GM21717 (cell line): Measurements from ENCODE around the gene P3H2.

Source experiments
- ATAC-seq: cut with Tn5 transposase; IDR thresholded peaks from one replicate; pipeline ENCODE4 v1.9.1; 2021; ENCODE audit warnings: mild to moderate bottlenecking, moderate library complexity; ENCODE audit not compliant: unreplicated experiment

The P3H2 gene

DNA sequence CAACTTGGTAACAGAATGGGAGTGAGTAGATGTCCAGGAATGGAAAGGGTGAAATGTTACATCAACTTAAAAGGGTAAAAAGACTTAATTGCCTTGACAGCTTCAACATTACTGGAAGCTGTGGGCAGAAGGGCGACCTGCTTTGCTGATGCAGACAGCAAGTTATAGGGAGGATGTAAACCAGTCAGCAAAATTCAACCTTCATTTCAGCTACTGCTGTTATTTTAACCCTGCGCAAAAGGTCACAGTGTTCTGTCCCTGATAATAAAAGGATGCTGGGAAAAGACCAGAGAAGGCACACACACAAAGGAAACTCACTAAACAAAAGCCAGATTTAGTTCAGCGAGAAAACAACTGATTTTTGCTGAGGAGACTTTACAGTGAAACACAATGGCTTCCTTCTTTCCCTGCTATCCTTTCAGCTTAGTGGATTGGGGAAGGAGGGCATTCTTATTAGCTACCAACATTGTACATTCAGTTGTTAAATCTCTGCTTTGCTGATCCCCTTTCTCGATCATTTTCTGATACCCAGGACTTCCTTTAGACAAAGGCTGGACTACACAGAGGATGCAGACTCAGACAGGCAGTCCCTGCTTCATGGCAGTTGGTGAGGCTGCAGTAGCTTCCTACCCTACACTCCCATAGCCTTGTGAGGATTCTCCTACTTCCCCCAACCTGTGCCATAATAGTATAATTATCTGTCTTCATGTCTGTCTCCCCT, 62.0 kb downstream of the P3H2 start:
- ATAC-seq, result no peak

DNA sequence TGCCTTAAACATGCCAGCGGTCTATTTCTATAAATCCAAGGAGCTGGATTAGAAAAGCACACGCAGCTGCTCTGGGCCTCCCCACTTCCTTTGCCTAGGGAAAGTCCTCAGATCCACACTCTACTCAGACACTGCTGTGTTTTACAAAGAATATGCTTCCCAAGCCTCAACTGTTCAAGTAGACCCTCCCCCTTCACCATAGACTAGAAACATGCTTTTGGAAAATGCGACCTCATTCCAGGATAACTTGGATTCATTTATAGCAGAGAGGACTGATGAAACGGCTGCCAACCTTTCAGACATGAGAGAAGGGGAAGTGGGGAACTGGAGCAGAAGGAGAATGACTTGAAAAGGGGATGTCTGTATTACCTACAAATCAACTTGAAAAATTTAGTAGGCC, 64.0 kb downstream of the P3H2 start:
- ATAC-seq, result no peak

DNA sequence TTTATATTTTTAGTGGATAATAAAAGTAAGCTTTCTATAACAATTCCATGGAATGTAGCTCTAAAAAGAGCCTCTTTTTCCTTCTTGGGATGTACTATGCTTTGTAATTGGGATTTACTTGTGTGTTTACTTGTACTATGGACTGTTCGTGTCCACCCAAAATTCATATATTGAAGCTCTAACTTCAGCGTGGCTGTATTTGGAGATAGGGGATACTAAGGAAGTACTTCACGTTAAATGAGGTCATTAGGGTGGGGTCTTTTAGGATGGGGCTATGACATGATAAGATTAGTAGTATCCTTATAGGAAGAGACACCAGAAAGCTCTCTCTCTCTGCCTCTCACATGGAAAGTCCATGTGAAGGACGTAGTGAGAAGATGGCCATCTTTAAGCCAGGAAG, 64.9 kb downstream of the P3H2 start:
- no peak for ATAC-seq

DNA sequence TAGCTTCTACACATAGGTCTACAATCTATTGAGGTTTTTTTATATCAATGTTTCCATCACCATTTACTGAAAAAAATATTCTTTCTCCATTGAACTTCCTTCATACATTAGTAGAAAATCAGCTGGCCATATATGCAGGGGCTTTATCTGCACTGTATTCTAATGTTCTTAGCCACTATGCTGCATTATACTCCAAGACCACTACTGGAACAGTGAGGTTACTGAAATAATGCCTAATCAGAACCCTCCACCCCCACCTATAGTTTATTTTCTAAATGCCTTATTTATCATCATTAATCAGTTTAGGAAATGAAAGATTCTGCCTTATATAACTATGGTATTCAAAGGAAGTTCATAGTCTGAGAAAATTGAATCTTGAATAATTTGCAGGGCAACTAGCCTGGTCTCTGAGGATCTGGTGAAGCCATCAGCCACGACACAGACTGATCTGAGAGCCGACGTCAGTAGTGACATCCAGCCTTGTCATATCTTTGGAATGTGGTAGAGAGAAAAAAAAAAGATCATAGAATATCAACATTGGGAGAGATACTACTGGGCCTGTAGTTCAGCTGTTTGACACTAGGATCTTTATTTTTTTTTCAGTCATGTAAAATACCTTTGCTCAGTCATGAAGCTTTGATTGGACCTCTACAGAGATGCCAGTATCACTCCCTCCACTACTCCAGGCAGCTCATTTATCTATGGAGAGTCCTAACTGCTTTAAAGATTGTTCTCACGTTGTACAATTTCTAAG, 66.6 kb downstream of the P3H2 start:
- ATAC-seq, result no peak

DNA sequence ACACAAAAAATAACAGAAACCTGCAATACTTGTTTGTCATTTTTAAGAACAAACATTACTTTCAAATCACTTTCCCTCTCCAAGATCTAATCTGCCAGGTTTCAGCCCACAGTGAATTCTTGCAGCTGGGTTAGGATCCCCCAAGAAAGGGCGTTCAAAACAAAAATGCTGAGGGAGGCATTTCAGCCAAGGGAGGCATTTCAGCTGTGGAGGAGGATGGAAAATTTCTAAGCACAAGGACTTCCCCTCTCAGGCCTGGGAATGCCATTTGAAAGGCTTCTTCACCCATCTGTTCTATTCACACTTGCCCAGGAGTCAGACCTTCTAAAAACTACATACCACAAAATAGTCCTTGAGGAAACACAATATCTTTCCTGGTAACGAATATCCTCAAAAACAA, 69.1 kb downstream of the P3H2 start:
- ATAC-seq, result no peak

DNA sequence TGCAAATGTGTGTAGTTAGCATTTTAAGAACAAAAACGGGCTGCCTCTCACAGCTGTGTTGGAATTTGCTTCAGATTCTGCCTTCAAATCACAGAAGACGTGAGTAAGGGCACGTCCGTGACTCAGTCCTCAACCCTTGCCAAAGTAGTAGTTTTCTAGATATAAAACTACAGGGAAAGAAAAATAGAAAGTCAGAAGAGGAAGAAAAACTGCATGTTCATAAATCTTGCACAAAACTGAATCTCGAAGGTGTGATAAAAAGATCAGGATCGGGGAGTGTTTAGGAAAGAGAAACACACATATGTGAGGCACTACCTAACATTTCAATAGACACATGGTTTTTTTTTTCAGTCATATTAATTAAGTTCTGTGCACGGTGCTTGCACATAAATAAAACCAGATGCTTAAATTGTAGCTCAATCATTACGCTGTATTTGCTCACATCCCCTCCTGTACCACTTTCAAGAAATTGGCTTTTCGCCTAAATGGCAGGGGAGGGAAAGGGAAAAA, 71.7 kb downstream of the P3H2 start:
- no peak for ATAC-seq

DNA sequence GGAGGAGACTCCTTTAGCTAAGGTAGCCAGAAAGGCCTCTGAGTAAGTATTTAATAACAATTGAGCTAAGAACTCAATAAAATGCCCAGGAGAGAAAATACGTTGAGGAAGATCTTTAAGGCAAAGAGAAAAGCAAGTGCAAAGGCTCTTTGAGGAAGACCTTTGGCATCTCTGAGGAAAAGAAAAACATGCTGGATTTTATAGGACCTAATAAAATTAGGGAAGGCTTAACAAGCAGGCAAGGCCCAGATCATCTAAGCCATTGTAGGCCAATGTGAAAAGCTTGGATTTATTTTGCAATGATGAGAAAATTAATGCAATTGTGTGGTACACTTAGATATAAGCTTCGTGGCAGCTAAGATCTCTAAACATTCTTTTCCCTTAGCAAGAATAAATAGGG, 75.7 kb downstream of the P3H2 start:
- ATAC-seq, result no peak

DNA sequence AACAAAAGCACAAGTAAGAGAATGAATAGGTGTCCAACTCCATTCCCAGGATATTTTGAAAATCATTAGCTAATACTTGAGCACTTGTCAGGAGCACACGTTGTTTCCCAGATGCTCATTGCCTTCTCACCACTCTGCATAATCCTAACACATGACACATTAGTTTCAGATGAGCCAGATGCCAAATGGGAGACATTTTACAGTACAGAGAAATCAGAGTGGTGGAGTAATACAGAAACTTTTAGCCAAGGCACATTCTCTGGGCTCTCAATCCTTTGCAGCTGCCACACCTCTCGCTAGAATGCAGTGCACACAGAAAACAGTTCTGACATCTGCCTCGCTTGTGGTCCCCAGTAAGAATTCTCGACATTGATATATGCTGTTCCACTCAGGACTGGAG, 76.6 kb downstream of the P3H2 start:
- no peak for ATAC-seq

DNA sequence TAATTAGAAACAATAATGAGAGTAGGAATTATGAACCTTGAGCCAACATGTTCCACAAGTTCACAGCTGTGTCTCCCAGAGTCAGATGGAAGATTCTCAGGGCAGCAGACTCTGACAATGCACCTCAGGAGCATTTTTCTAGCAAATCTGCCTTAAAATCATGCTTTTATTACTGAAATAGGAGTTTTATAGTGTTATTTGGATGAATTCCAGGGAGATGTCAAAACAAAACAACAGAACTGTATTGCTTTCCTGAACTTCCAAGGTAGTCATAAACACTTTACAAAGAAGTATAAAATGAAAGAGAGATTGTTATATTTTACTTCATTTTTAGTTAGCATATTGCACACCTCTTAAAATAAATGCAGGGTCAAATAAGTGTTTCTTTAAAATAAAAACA, 77.0 kb downstream of the P3H2 start:
- ATAC-seq, result no peak

DNA sequence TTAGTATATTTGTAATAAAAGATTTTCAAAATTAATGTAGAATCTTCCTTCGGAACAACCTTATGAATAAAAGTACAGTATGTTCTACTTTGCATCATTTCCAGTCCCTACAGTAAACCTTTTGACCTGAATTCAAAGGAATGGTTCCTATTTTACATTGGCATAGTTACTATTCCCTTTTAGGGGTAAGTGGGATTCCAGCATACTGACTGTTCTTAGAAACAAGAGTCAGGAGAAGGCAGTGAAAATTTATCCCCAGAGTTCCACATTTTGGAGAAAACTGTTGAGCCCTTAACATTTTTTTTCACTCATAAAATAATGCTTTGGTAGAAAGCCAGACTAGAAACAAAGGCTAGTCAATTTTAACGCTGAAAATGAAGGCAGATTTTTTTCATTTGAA, 78.1 kb downstream of the P3H2 start:
- ATAC-seq, result no peak

DNA sequence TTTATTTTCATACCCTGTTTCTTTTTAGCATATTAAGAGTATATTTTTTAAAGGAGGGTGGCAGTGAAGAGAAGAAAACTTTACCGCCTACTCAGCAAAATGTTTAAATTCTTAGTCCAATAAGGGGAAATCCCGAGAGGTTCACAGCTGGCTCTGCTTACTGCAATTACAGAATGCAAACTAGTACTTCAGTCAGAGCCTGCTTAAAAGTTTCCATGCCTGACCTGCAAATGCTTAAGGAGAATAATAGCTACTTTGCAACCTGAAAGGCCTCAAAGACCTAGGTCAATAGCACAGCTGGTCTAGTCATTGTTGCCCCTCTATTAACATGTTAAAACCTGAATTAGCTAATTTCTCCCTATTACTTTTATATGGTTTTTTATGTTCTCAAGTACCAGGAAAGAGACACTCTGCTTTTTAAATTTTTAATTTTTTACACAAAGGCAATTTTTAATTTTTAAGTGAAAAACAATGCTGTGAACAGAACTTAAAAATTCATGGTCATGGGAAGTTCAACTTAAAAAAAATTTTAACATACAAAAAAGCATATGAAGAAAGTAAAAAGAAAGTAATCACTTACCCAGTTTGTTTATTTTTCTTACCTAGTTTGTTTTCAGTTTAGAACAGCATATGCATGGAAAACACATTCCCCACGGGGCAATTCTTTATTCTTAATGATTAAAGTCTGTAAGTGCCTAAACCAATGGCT, 79.2 kb downstream of the P3H2 start:
- peak; percentile 44 for ATAC-seq

DNA sequence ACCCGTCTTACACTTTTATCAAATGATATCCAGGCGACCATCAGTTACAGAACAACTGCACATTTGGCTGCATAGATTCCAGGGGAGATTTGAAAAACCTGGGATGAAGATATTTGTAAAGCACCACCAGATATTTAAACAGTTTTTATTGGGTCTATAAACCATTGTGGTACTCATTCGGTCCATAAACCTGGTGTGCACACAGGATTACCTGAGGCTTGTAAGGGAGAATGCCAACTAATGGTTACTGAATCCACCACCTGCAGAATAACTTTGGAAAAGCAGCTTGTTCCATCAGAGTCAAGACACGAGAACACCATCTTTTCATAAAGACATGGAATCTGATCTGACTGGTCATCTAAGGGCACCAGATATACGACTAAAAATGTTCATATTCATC, 80.6 kb downstream of the P3H2 start:
- ATAC-seq, result no peak

DNA sequence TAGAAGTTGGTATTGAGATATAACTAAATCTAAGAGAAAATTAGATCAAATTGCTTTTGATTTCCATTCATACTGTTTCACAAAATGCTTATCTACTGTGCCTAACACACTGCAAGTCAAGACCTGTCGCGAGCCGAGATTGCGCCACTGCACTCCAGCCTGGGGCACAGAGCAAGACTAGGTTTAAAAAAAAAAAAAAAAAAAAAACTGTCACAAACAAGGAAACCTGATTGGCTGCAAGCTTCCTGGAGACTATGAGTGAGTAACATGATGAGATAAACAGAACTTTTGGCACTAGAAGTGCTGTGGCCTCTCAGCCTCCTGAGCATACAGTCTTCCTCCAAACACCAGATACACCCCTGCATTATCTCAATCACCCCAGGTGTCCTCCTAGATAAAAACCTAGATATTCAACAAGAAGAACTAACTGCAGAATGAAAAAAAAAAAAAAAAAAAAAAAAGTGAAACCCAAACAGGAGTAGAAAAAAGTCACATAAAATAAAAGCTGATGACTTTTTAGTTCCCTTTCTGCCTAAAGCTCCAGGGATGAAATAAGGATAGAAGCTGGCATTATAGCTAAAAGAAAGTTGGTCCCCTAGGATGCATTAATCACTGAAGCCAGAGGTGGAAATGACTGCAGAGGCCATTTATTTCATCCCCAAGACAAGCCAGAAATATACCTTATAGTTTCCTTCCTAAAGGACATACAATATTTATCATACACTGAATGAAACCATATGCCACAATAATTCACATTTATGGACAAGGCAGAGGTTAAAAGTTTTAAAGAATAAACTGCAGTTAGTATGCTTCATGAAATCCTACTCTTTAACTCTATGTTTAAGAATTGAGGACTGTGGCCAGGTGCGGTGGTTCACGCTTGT, 82.4 kb downstream of the P3H2 start:
- no peak for ATAC-seq

DNA sequence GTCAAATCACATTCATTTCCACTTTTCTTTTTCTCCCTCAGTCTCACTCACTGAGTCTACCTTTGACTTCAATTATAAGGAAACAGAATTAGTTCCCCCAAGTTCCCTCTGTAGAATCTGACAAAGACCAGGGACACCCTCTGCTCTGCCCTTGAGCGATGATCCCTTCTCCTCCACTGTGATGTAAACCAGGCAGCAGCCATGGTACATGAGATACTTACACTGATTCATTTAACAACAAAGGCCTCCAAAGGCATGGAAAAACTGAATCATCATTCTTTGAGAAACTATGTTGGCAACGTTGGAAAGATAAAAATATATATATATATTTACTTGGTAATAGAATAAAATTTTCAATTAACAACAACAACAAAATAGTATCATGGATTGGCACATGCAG, 84.1 kb downstream of the P3H2 start:
- no peak for ATAC-seq

DNA sequence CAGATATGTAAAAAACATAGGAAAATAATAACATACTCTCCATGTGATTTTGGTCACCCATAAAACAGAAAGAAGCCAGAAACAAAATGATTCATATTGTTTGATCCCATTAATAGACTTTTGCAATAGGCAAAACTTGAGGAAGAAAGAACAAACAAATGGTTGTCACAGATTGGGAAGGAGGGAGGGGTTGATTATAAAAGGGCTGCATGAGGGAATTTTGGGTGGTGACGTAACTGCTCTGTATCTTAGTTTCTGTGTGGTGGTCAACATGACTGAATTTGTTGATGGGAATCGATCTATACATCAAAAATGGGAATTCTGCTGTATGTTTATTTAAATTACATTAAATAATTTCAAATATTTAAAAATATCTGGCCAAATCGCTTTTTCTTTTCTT, 86.3 kb downstream of the P3H2 start:
- ATAC-seq, result no peak

DNA sequence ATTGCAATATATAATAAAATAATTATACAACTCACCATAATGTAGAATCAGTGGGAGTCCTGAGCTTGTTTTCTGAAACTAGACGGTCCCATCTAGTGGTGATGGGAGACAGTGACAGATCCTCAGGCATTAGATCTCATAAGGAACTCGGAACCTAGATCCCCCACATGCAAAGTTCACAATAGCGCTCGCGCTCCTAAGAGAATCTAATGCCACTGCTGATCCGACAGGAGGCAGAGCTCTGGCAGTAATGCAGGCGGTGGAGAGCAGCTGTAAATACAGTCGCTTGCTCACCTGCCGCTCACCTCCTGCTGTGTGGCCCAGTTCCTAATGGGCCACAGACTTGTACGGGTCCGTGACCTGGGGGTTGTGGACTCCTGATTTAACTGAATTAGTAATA, 87.8 kb downstream of the P3H2 start:
- no peak for ATAC-seq

DNA sequence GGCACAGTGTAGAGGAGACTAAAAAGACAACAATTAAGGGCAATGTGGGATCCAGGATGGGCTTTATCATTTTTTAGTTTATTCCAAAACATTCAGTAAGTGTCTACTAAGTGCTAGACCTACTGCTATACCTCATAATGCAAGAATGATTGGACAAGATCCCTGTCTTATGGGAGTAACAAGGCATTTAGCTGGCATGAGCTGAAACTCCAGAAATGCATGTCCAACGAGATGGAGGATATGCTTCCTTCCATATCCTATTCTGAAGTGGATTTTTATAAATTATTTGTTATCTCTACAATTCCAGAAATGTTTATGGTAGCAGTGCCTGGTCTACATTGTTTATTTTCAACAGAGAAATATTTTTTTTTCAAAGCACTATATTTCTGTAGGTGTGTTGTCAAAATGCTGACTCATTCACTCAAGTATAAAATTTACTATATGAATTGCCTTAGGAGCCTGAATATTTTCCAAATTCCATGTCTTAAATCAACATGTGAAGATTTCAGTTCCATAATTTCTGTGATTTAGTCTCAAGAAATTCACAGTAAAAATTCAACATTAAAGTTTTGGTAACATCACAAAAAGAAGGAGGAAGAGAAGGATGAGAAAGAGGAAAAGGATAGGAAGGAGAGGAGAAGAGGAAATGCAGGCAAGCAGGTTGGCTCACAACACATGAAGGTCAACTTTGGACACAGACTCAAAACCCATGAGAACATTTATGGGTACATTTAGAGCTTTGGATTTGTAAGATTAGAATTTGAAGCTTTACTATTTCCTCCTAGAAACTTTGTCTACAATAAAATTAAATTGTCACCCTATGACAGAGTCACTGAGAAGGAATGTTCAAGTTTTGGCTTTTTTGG, 88.6 kb downstream of the P3H2 start:
- no peak for ATAC-seq

DNA sequence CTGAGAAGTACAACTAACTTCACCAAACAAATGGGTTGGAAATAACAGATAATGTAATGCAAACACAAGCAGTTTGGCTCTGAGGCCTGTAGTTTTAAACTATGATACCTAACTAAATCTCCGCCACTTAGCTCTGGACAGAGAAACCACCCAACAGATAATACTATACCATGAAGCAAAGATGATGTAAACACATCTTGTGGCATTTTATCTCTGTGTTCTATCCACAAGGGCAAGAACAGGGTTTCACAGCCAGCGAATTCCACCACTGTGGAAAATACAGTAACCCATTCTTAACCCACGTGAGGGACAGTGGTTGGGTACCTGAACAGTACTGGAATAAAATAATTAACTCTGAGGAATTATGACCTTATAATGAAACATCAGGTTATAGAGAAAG, 93.6 kb downstream of the P3H2 start:
- ATAC-seq, result no peak

DNA sequence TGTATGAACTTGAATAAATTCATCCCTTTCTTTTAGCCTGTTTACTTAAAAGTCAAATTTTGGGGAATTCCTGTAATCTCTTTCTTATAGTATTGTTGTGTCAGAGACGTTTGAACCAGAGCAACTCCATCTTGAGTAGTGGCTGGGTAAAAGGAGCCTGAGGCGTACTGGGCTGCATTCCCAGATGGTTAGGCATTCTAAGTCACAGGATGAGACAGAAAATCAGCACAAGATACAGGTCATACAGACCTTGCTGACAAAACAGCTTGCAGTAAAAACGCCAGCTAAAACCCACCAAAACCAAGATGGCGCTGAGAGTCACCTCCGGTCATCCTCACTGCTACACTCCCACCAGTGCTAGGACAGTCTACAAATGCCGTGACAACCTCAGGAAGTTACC, 94.5 kb downstream of the P3H2 start:
- no peak for ATAC-seq

DNA sequence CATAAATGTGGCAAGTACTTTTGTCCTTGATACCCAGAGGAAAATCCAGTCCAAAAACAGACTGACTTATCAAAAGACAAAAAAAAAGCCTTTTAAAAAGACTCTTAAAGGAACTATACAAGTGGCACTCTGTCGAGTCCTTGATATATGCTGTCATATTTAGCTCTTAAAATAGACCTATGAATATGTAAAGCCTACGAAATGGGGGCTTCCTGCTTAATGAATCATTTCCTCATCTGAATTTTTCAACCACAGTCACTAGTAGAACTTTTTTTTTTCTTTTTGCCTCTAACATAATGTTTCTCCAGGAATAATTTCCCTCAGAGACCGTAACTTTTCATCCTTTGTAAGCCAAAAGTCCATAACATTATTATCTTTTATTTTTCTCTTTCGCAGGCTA, 95.8 kb downstream of the P3H2 start:
- no peak for ATAC-seq
